ENCODE data around the gene SH2D3C. TPM values are rescaled to one million over a fixed set of nuclear protein-coding genes. Genes with fewer than 3 reads are reported as not detected.

SH2D3C gene
- total RNA-seq, 1 donor from 2014 or later = 3.4 TPM

GRCh38 chr9:127809002-127809539 lies 30.6 kb upstream of the SH2D3C start:
- DNase-seq (ENCODE audit: low spot score) (no peak), ATAC-seq (no peak)

- no peak for ATAC-seq
- DNase-seq (ENCODE audit: low spot score) = no peak
Observed at GRCh38 chr9:127808347-127809001, 30.0 kb upstream of the SH2D3C start.

DNA sequence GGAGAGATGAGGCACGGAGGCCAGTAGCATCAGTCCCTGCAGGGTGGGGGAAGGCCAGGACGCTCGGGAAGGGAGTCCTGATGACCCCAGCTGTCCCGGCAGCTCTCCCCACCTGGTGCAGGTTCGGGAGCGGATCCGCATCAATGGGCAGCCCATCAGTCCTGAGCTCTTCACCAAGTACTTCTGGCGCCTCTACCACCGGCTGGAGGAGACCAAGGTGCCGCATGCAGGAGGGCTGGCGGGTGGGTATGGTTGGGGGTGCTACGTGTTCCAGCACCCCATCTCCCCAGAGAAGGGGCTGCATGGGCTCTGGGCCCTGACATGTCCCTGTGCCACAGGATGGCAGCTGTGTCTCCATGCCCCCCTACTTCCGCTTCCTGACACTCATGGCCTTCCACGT lies 28.4 kb upstream of the SH2D3C start:
- DNase-seq (ENCODE audit: low spot score) (no peak), ATAC-seq (no peak)

DNA sequence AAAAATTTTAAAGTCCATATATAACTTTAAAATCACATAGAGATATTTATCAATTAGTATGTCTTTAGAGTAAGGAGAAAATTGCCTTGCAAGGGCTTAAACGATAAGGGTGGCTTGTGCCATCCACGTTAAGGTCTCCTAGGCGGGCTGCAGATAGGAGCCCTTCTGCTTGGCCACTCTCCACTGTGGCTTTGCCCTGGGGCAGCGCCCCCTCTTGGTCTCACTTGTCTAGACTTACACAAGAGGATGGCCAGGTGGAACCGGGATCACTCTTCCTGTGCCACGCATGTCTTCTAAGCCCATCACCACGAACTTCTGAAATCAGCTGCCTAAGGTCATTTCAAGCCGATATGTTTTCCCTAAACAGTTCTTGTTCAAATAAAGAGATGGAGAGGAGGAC lies 27.2 kb upstream of the SH2D3C start:
- ATAC-seq (no peak), DNase-seq (ENCODE audit: low spot score) (no peak)

- DNase-seq (ENCODE audit: low spot score) = peak; percentile 94
- ATAC-seq = peak; percentile 67
Observed at GRCh38 chr9:127803507-127804352, 25.3 kb upstream of the SH2D3C start.

- DNase-seq (ENCODE audit: low spot score) = peak; percentile 88
- ATAC-seq = peak; percentile 74
Observed at GRCh38 chr9:127802576-127803443, 24.3 kb upstream of the SH2D3C start, which contains the start of gene FPGS. TSS of gene FPGS (plus strand) at chr9:127802882. CDS start at chr9:127802925, 43 bp downstream.

DNA sequence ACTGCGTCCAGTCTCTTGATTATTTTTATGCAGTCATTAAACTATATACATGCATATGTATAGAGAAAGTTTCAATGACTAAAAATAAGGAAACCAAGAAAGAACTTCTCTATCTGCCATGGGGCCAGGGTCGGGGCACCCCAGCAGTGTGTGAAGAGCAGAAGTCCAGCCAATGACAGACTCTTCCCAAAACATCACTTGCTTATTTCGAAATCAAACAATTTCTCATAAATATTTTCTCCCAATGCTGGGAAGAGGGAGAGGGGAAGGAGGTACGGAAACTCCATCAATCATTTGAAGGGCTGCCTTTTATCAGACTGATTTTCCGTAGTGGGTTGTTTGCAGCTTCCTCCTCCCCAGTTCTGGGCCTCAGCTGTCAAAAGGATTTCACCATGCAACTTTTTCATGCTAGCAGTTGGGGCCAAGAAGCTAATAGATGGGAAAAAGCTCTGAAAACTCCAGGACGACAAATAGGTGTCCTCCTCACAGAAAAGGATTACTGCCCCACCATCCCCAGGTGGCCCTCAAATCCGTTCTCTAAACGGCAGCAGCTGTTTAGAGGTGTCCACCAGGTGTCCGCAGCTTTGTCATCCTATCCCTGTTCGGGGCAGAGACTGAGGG lies 23.6 kb upstream of the SH2D3C start:
- ATAC-seq = no peak
- no peak for DNase-seq (ENCODE audit: low spot score)

DNA sequence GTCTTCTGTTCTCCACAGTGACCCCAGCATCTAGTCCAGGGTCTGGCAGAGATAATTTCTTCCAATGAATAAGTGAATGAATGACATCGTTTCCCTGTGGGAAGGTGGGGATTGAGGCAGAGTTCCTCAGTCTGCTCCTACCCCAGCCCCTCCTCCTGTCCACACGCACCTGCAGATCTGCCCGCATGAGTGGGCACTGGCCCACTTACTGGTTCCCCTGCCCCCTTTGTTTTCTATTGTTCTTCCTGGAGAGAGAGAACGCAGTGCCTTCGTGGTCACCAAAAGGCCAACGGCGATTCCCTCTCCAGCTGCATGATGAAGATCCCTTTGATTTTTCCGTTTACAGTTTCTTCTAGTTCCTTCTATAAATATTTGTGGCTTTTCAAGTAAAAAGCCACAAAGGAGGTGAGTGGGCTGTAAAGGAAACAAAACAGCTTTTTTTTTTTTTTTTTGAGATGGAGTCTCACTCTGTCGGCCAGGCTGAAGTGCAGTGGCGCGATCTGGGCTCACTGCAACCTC lies 18.4 kb upstream of the SH2D3C start:
- no peak for DNase-seq (ENCODE audit: low spot score)
- no peak for ATAC-seq

- DNase-seq (ENCODE audit: low spot score) (peak; percentile 92), ATAC-seq (peak; percentile 59)
Observed at GRCh38 chr9:127796225-127796813, 17.9 kb upstream of the SH2D3C start.

DNA sequence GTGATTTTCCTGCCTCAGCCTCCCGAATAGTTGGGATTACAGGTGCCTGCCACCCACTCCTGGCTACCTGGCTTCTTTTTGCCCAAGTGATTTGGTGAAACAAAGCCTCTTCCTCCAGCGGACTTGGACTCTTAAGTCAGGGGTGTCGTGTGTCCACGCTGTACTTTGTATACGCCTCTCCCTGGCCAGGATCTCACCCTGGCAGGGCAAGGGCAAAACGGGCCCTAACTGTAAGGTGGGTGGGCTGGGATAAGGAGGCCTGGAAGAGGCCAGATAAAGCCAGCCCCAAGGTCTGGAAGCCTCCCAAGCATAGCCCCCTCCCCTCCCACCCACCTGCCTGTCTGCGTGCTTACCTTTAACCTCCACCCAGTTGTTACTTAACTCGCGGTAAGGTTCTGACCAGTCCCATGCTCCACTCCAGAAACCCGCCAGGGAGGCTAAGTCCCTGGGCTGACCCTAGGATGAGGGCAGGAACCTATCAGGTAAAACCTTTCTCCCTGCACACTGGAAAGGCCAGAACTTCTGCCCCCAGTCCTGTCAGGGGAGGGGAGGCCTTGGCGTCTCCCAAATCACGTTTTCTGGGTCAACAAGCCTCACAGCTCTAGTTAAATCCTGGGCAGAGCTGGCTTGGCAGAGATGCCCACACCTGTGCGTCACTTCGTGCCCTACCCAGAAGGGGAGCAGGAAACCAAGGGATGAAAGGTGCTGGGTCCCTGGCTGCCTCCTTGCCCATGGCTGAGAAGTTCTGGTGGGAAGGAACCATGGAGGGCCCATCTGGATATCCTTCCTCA lies 15.7 kb upstream of the SH2D3C start:
- ATAC-seq (peak; percentile 63), DNase-seq (ENCODE audit: low spot score) (peak; percentile 92)

- DNase-seq (ENCODE audit: low spot score) (no peak), ATAC-seq (peak; percentile 3)
Observed at GRCh38 chr9:127793093-127793708, 14.7 kb upstream of the SH2D3C start.

GRCh38 chr9:127792417-127793031 lies 14.1 kb upstream of the SH2D3C start:
- ATAC-seq = no peak
- no peak for DNase-seq (ENCODE audit: low spot score)

DNA sequence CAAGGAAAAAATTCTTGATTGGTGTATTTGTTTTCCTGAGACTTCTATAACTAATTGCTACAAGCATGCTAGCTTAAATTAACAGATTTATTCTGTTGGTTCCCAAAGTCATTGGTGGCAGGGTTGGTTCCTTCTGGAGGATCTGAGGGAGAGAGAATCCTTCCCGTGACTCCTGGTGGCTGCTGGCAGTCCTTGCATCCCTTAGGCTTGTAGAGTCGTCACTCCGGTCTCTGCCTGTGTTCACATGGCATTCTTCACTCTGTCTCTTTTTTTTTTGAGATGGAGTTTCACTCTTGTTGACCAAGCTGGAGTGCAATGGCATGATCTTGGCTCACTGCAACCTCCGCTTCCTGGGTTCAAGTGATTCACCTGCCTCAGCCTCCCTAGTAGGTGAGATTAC lies 12.6 kb upstream of the SH2D3C start:
- DNase-seq (ENCODE audit: low spot score) = no peak
- ATAC-seq = no peak

DNA sequence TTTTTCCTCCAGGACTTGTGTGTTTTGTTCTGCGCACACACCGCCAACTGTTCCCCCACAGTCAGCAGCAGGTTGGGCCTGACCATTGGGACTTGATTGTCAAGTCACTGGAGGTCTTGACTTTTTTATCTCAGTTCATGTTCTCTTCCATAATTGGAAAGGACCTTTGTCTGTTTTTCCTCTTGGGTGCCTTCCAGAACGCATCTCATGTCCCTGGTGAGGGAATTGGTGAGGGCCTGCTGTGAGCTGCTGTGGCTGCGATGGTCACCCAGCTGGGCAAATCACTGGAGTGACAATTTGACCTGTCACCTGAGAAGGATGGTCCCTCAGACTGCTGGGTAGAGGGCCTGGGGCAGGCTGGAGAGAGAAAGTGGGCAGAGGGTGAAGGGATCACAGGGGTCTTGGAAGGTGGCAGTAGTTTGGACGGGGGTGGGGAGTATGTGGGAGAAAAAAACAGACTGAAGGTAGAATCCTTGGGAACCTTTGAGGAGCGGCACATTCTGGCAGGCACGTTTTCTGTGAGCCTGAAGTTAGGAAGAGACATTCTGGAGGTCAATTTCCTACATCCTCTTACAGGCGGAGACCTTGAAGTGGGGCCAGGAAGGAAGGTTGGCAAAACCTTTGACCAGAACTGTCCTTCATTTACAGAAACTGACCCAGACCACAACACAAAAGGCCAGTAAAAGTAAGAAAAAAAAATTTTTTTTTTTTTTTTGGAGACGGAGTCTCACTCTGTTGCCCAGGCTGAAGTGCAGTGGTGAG lies 11.8 kb upstream of the SH2D3C start:
- ATAC-seq (peak; percentile 1), DNase-seq (ENCODE audit: low spot score) (no peak)

GRCh38 chr9:127789179-127789578 lies 10.7 kb upstream of the SH2D3C start:
- peak; percentile 36 for ATAC-seq
- peak; percentile 93 for DNase-seq (ENCODE audit: low spot score)

DNA sequence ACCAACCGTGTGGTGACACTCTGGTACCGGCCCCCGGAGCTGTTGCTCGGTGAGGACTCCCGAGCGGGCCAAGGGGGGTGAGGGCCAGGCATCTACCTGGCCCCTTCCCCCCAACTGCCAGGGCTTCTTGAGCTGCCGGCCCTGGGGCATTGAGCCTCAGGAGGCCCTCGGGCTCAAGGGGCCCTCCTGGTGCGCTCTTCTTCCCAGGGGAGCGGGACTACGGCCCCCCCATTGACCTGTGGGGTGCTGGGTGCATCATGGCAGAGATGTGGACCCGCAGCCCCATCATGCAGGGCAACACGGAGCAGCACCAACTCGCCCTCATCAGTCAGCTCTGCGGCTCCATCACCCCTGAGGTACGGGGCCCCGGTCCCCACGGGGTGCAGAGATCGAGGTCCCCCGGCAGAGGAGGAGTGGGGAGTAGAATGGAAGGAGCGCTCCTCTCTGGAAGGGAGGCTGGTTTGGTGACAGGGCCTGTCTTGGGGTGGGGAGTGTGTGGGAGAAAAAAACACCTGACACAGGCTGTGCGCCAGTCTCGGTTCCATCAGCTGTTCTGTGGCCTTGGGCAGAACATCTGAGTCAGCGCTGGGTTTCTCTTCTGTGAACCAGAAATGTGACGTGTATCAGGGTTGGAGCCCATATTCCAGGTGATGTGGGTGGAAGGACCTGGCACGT lies 10.0 kb upstream of the SH2D3C start:
- DNase-seq (ENCODE audit: low spot score) = peak; percentile 81
- ATAC-seq = peak; percentile 13

DNA sequence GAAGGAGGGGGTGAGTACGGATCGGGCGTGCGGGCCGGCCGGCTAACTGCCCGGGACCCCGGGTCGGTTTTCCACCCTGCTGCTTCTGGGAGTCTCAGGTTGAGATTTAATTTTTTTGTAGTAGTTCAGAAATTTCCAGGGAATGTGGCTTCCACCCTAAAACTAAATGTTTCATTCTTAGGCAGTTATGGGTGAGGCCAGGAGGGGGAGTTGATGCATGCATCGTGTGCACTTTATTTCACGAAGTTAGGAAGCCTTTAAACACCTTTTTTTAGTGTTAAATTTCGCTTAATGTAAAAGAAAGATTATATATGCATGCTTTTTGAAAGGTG lies 8.3 kb upstream of the SH2D3C start:
- DNase-seq (ENCODE audit: low spot score) (no peak), ATAC-seq (no peak)

Data from left lobe of liver (tissue), 2 donors.